HepG2 (cell line): Measurements from ENCODE around the gene MZT2A. TPM values are rescaled to one million over a fixed set of nuclear protein-coding genes. Genes with fewer than 3 reads are reported as not detected.
"Not testable (repeated sequence)": the region's sequence is repeated elsewhere in the genome, so short reads cannot be mapped to it uniquely, and the experiment has no call there.

Experiments used
- ATAC-seq: fragments of 200-7000 bp; cut with Tn5 transposase; 3 replicates; pipeline ENCODE4 v1.9.1; 2020; ENCODE audit warnings: mild to moderate bottlenecking, moderate library complexity
- BruUV-seq: library from RNA; stranded (reverse); fragments of 400-500 nt; replicated peaks from 2 replicates; lab custom pipeline; 2021; lab: Mats Ljungman, UMichigan
- CTCF ChIA-PET: fragments of 300-600 bp; formaldehyde crosslinking; extraction: SDS; loops from one replicate; lab custom pipeline; 2021; ENCODE audit warnings: low total read pairs, inconsistent platforms, low intra/inter-chr PET ratio; lab: Yijun Ruan, JAX
- POLR2A ChIA-PET: fragments of 350-600 bp; sonication (Branson Sonifier 250); formaldehyde crosslinking; loops from one replicate; lab custom pipeline; 2020; ENCODE audit warnings: antibody characterized with exemption, inconsistent platforms; lab: Yijun Ruan, JAX
- DNase-seq: peaks from one replicate; pipeline ENCODE4 v3.0.0-alpha.2; 2015; ENCODE audit warnings: low spot score
- FAIRE-seq: peaks from 3 replicates; lab custom pipeline; 2011; peaks lifted over from hg19 to GRCh38; lab: Jason Lieb, UNC
- H2AFZ ChIP-seq: one replicate; pipeline ENCODE4 v1.6.1; 2011; ENCODE audit warnings: low read length, inconsistent platforms
- H3K27ac ChIP-seq: fragments of 300-600 bp; 3 replicates; pipeline ENCODE4 v1.8.0; 2011; ENCODE audit warnings: mixed run types, mild to moderate bottlenecking, mixed read lengths, low read length, inconsistent platforms; ENCODE audit not compliant: insufficient read depth; ENCODE audit errors: extremely low read length
- H3K27me3 ChIP-seq, 2 experiments: fragments of 200-600 bp in 1 of 2; 2 replicates in 1 of 2; 3 replicates in 1 of 2; pipeline versions ENCODE4 v1.6.0 to v1.8.0; 2011; ENCODE audit warnings: low read length in 2 of 2, mild to moderate bottlenecking in 2 of 2, moderate library complexity in 2 of 2, inconsistent platforms in 1 of 2; ENCODE audit not compliant: insufficient read depth in 2 of 2, control insufficient read depth in 1 of 2
- H3K36me3 ChIP-seq, 2 experiments: fragments of 200-600 bp in 1 of 2; replicated peaks in 1 of 2; 2 replicates in 1 of 2; 3 replicates in 1 of 2; pipeline versions ENCODE4 v1.5.1 to v1.8.0; 2011; ENCODE audit warnings: low read length in 2 of 2, inconsistent platforms in 1 of 2; ENCODE audit not compliant: insufficient read depth in 2 of 2, control insufficient read depth in 1 of 2
- H3K4me1 ChIP-seq: 2 replicates; pipeline ENCODE4 v1.5.1; 2012; ENCODE audit warnings: low read length, inconsistent platforms; ENCODE audit not compliant: insufficient read depth
- H3K4me2 ChIP-seq: 2 replicates; pipeline ENCODE4 v1.6.0; 2011; ENCODE audit warnings: low read depth, low read length, inconsistent platforms
- H3K4me3 ChIP-seq, 3 experiments: fragments of 200-600 bp in 1 of 3; sonication (generic), shearing (Covaris generic) in 1 of 3; replicated peaks in 1 of 3; 2 replicates each; pipeline ENCODE4 v1.5.1; 2011 to 2016; ENCODE audit warnings: low read length in 3 of 3, inconsistent platforms in 2 of 3, low read depth in 2 of 3, mild to moderate bottlenecking in 2 of 3, control low read depth in 1 of 3, mixed read lengths in 1 of 3; ENCODE audit not compliant: insufficient read depth in 1 of 3
- H3K79me2 ChIP-seq: one replicate; pipeline ENCODE4 v1.6.1; 2011; ENCODE audit warnings: low read length, inconsistent platforms; ENCODE audit not compliant: insufficient read depth
- H3K9ac ChIP-seq: 2 replicates; pipeline ENCODE4 v1.6.0; 2011; ENCODE audit warnings: mild to moderate bottlenecking, low read depth, low read length, inconsistent platforms; ENCODE audit not compliant: insufficient read depth
- H3K9me3 ChIP-seq: 2 replicates; pipeline ENCODE4 v1.5.1; 2012; ENCODE audit warnings: mild to moderate bottlenecking, low read length
- H4K20me1 ChIP-seq: 2 replicates; pipeline ENCODE4 v1.6.0; 2011; ENCODE audit warnings: inconsistent platforms, mild to moderate bottlenecking, low read length, moderate library complexity; ENCODE audit not compliant: insufficient read depth
- WGBS: methylation state at CpG from one replicate; pipeline ENCODE4 v1.1.6; 2017; ENCODE audit warnings: low lambda C conversion rate; 5-methylcytosine and 5-hydroxymethylcytosine counted together
- in situ Hi-C: cut with HindIII; loops from 2 replicates; pipeline ENCODE4 v1.10.0; 2017; ENCODE audit warnings: low pct_unique_long_range_greater_than_20kb; ENCODE audit not compliant: extremely low pct_ligation_motif_present
- intact Hi-C: fragments of 100-400 bp; cut with micrococcal nuclease; formaldehyde crosslinking; loops from one replicate; pipeline ENCODE4 v1.10.0; 2022; ENCODE audit not compliant: unreplicated experiment
- polyA plus RNA-seq, 8 experiments: library from polyadenylated mRNA; depleted of rRNA in 3 of 8; stranded (reverse) in 7 of 8; unstranded in 1 of 8; fragments of >200 nt; fragmentation: Illumina TruSeq in 4 of 8; extraction: Trizol in 4 of 8; gene quantifications; 2 replicates each; pipeline versions ENCODE4 v1.2.1 to v1.2.3, GENCODE V29; 2011 to 2016; ENCODE audit warnings: low read depth in 4 of 8, missing spikeins in 1 of 8, mixed read lengths in 1 of 8; ENCODE audit not compliant: insufficient read depth in 1 of 8
- total RNA-seq, 5 experiments: library from RNA; depleted of rRNA; stranded (reverse); fragments of >200 nt; fragmentation: Illumina TruSeq; extraction: Trizol; gene quantifications; 2 replicates each; pipeline ENCODE4 v1.2.3, GENCODE V29; 2016; ENCODE audit warnings: low read depth in 1 of 5

The MZT2A gene
- total and polyA plus RNA-seq, 2 of the 13 experiments (the other 11 are each of a cell fraction or from before 2014, with no cell fraction given), result 221 to 349 TPM

DNA sequence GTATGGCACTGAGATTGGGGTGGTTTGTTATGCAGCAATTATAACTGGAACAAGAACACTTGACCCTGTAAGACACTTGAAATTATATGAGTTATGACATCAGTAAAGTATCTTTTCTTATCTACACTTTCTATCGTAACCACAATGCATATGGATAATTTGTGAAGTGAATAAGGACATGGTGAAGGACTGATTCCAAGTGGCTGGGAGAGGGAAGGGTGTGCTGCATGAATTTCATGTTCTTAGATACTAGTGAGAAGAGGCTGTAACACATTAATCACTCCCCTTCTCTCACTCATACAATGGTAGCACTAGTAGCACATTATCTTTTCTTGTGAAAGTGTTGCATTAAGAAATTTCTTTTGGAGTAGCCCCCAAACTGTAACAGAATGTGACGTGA, 37.3 kb downstream of the MZT2A start:
- not testable (repeated sequence) for FAIRE-seq
- 0% methylated on average over 2 of the region's 2 CpGs for WGBS

GRCh38 chr2:131451265-131451949, 40.8 kb downstream of the MZT2A start:
- intact Hi-C loops, H2AFZ ChIP-seq, H3K9ac ChIP-seq, CTCF ChIA-PET, H3K27ac ChIP-seq, ATAC-seq, H4K20me1 ChIP-seq, FAIRE-seq, H3K4me2 ChIP-seq, H3K79me2 ChIP-seq, H3K36me3 ChIP-seq, H3K27me3 ChIP-seq, in situ Hi-C loops, DNase-seq, H3K9me3 ChIP-seq, H3K4me3 ChIP-seq, H3K4me1 ChIP-seq, POLR2A ChIA-PET, BruUV-seq: not testable (repeated sequence)
- 23% methylated on average over 10 of the region's 10 CpGs for WGBS

More for the DNA sequence above, 37.3 kb downstream of the MZT2A start:
- H3K9me3 ChIP-seq, H3K4me1 ChIP-seq, POLR2A ChIA-PET, DNase-seq, BruUV-seq, H4K20me1 ChIP-seq, CTCF ChIA-PET, H3K79me2 ChIP-seq, in situ Hi-C loops, ATAC-seq, H3K27me3 ChIP-seq, H3K36me3 ChIP-seq, H2AFZ ChIP-seq, H3K27ac ChIP-seq, intact Hi-C loops, H3K4me2 ChIP-seq, H3K9ac ChIP-seq, H3K4me3 ChIP-seq: not testable (repeated sequence)

GRCh38 chr2:131447981-131448380, 44.2 kb downstream of the MZT2A start:
- H3K9ac ChIP-seq, intact Hi-C loops, H3K9me3 ChIP-seq, H2AFZ ChIP-seq, H4K20me1 ChIP-seq, H3K4me3 ChIP-seq, DNase-seq, in situ Hi-C loops, H3K36me3 ChIP-seq, H3K79me2 ChIP-seq, H3K27me3 ChIP-seq, FAIRE-seq, BruUV-seq, H3K4me2 ChIP-seq, ATAC-seq, H3K27ac ChIP-seq, H3K4me1 ChIP-seq, POLR2A ChIA-PET, CTCF ChIA-PET: not testable (repeated sequence)
- 53% methylated on average over 8 of the region's 9 CpGs for WGBS
